GM12878 (cell line): ENCODE results near the gene NTM. TPM values are rescaled to one million over a fixed set of nuclear protein-coding genes. Genes with fewer than 3 reads are reported as not detected.

ENCODE experiments used
- ATAC-seq: fragments of 200-7000 bp; cut with Tn5 transposase; 3 replicates; pipeline ENCODE4 v1.9.1; 2020; ENCODE audit warnings: mild to moderate bottlenecking, moderate library complexity
- BruUV-seq: library from RNA; stranded (reverse); fragments of 400-500 nt; replicated peaks from 2 replicates; lab custom pipeline; 2021; lab: Mats Ljungman, UMichigan
- CTCF ChIA-PET: fragments of 300-600 bp; sonication (Branson Sonifier 250); formaldehyde crosslinking; extraction: SDS; loops from one replicate; lab custom pipeline; 2021; ENCODE audit warnings: inconsistent platforms; lab: Yijun Ruan, JAX
- POLR2A ChIA-PET: fragments of 350-600 bp; formaldehyde crosslinking; extraction: SDS; loops from one replicate; lab custom pipeline; 2021; ENCODE audit warnings: inconsistent platforms; lab: Charles Lee
- RAD21 ChIA-PET: fragments of 300-600 bp; sonication (Branson Sonifier 250); formaldehyde crosslinking; loops from one replicate; lab custom pipeline; 2023; ENCODE audit warnings: antibody characterized with exemption; ENCODE audit not compliant: unreplicated experiment; lab: Charles Lee
- SMC1A ChIA-PET: fragments of 300-600 bp; sonication (Branson Sonifier 250); formaldehyde crosslinking; loops from one replicate; lab custom pipeline; 2023; ENCODE audit not compliant: unreplicated experiment, uncharacterized antibody; lab: Charles Lee
- DNase-seq: peaks from one replicate; pipeline ENCODE4 v3.0.0-alpha.2; 2011; ENCODE audit warnings: low read depth, low spot score
- FAIRE-seq: peaks from 3 replicates; lab custom pipeline; 2011; peaks lifted over from hg19 to GRCh38; lab: Jason Lieb, UNC
- H2AFZ ChIP-seq: 2 replicates; pipeline ENCODE4 v1.6.0; 2011; ENCODE audit warnings: low read depth, low read length, control low read depth; ENCODE audit not compliant: control insufficient read depth
- H3K27ac ChIP-seq: 2 replicates; pipeline ENCODE4 v1.5.1; 2011; ENCODE audit warnings: control low read depth; ENCODE audit not compliant: control insufficient read depth, insufficient read depth
- H3K27me3 ChIP-seq, 2 experiments: replicated peaks in 1 of 2; 2 replicates each; pipeline versions ENCODE4 v1.6.0 to v1.6.1; 2011; ENCODE audit warnings: low read length in 1 of 2; ENCODE audit not compliant: control insufficient read depth in 2 of 2, insufficient read depth in 2 of 2
- H3K36me3 ChIP-seq, 2 experiments: 2 replicates each; pipeline ENCODE4 v1.5.1; 2011; ENCODE audit warnings: low read length in 1 of 2; ENCODE audit not compliant: control insufficient read depth in 2 of 2, insufficient read depth in 2 of 2
- H3K4me1 ChIP-seq: 2 replicates; pipeline ENCODE4 v1.6.1; 2011; ENCODE audit warnings: mild to moderate bottlenecking, low read length, moderate library complexity, mixed read lengths; ENCODE audit not compliant: control insufficient read depth, insufficient read depth
- H3K4me2 ChIP-seq: 2 replicates; pipeline ENCODE4 v1.6.0; 2011; ENCODE audit warnings: control low read depth; ENCODE audit not compliant: control insufficient read depth, insufficient read depth
- H3K4me3 ChIP-seq: fragments of 200-600 bp; sonication (generic); 2 replicates; pipeline ENCODE4 v1.5.1; 2016
- H3K79me2 ChIP-seq: 2 replicates; pipeline ENCODE4 v1.6.0; 2011; ENCODE audit warnings: low read length; ENCODE audit not compliant: control insufficient read depth, insufficient read depth
- H3K9ac ChIP-seq: 2 replicates; pipeline ENCODE4 v1.8.0; 2011; ENCODE audit warnings: low read length, control low read depth, mixed read lengths; ENCODE audit not compliant: control insufficient read depth, insufficient read depth
- H3K9me3 ChIP-seq: replicated peaks from 3 replicates; pipeline ENCODE4 v1.5.1; 2011; ENCODE audit warnings: mild to moderate bottlenecking, low read length; ENCODE audit not compliant: control insufficient read depth, insufficient read depth
- H4K20me1 ChIP-seq: 2 replicates; pipeline ENCODE4 v1.6.0; 2011; ENCODE audit not compliant: control insufficient read depth, insufficient read depth
- ATF3 ChIP-seq: IDR thresholded peaks from 2 replicates; pipeline ENCODE4 v1.6.1; 2011; ENCODE audit warnings: low read depth, mild to moderate bottlenecking, low read length, moderate library complexity, borderline replicate concordance; ENCODE audit errors: extremely low read depth
- BCL11A ChIP-seq: IDR thresholded peaks from 2 replicates; pipeline ENCODE4 v1.6.1; 2011; ENCODE audit warnings: low read depth, low read length
- BMI1 ChIP-seq: fragments of 450-650 bp; IDR thresholded peaks from 2 replicates; pipeline ENCODE4 v1.6.1; 2016; ENCODE audit warnings: mild to moderate bottlenecking, moderate library complexity, borderline replicate concordance
- CHD4 ChIP-seq: fragments of 200-600 bp; sonication (generic); IDR thresholded peaks from 2 replicates; pipeline ENCODE4 v1.6.1; 2016; ENCODE audit warnings: mild to moderate bottlenecking
- CUX1 ChIP-seq: IDR thresholded peaks from 2 replicates; pipeline ENCODE4 v1.6.1; 2012; ENCODE audit warnings: improper control_type of control experiment, low read depth, low read length; ENCODE audit not compliant: insufficient replicate concordance
- EED ChIP-seq: sonication (generic); IDR thresholded peaks from 2 replicates; pipeline ENCODE4 v1.6.1; 2016; ENCODE audit warnings: antibody characterized with exemption, low read depth
- ETV6 ChIP-seq, 2 experiments: fragments of 450-650 bp in 1 of 2; IDR thresholded peaks in 1 of 2; conservative IDR thresholded peaks in 1 of 2; 2 replicates each; pipeline ENCODE4 v1.6.1; 2014; ENCODE audit warnings: antibody characterized with exemption in 1 of 2, borderline replicate concordance in 1 of 2, low read depth in 1 of 2, mild to moderate bottlenecking in 1 of 2, moderate library complexity in 1 of 2
- FOS ChIP-seq: IDR thresholded peaks from 3 replicates; pipeline ENCODE4 v1.6.1; 2011; ENCODE audit warnings: borderline replicate concordance; ENCODE audit not compliant: insufficient read length; ENCODE audit errors: extremely low read depth
- FOXK2 ChIP-seq: fragments of 450-650 bp; IDR thresholded peaks from 2 replicates; pipeline ENCODE4 v1.6.1; 2017; ENCODE audit warnings: mild to moderate bottlenecking, moderate library complexity
- GABPA ChIP-seq: IDR thresholded peaks from 2 replicates; pipeline ENCODE4 v1.6.1; 2014; ENCODE audit warnings: antibody characterized with exemption, low read depth, mild to moderate bottlenecking, inconsistent platforms
- HDAC2 ChIP-seq: fragments of 200-600 bp; sonication (generic); IDR thresholded peaks from 2 replicates; pipeline ENCODE4 v1.6.1; 2017
- IKZF1 ChIP-seq: fragments of 450-650 bp; conservative IDR thresholded peaks from 2 replicates; pipeline ENCODE4 v1.6.1; 2017; ENCODE audit warnings: antibody characterized with exemption, mild to moderate bottlenecking
- IRF4 ChIP-seq: IDR thresholded peaks from 2 replicates; pipeline ENCODE4 v1.6.1; 2011; ENCODE audit warnings: low read depth, low read length
- MEF2B ChIP-seq: fragments of 450-650 bp; IDR thresholded peaks from 2 replicates; pipeline ENCODE4 v1.6.1; 2018; ENCODE audit warnings: mild to moderate bottlenecking, moderate library complexity; ENCODE audit not compliant: partially characterized antibody, poor library complexity, severe bottlenecking
- MYB ChIP-seq: fragments of 150-350 bp; IDR thresholded peaks from 2 replicates; pipeline ENCODE4 v1.6.1; 2014; ENCODE audit warnings: mild to moderate bottlenecking, low read depth, low read length, borderline replicate concordance
- NFYB ChIP-seq: IDR thresholded peaks from 2 replicates; pipeline ENCODE4 v1.6.1; 2011; ENCODE audit warnings: low read depth, mild to moderate bottlenecking, low read length, improper control_type of control experiment, moderate library complexity; ENCODE audit not compliant: insufficient read depth
- POLR2A ChIP-seq: IDR thresholded peaks from 2 replicates; pipeline ENCODE4 v1.6.1; 2011; ENCODE audit warnings: low read depth, mild to moderate bottlenecking, low read length
- RAD51 ChIP-seq: fragments of 450-650 bp; IDR thresholded peaks from 2 replicates; pipeline ENCODE4 v1.6.1; 2016; ENCODE audit warnings: moderate library complexity, mild to moderate bottlenecking, inconsistent platforms
- RELA ChIP-seq: fragments of 450-650 bp; IDR thresholded peaks from 2 replicates; pipeline ENCODE4 v1.8.0; 2014; ENCODE audit warnings: borderline replicate concordance; ENCODE audit not compliant: partially characterized antibody
- TCF12 ChIP-seq: IDR thresholded peaks from 2 replicates; pipeline ENCODE4 v1.6.1; 2011; ENCODE audit warnings: low read depth, mild to moderate bottlenecking, low read length
- TCF7 ChIP-seq: IDR thresholded peaks from 2 replicates; pipeline ENCODE4 v1.6.1; 2014; ENCODE audit warnings: antibody characterized with exemption, borderline replicate concordance
- YBX1 ChIP-seq: fragments of 450-650 bp; IDR thresholded peaks from 2 replicates; pipeline ENCODE4 v1.6.1; 2016; ENCODE audit warnings: antibody characterized with exemption
- ZBED1 ChIP-seq: IDR thresholded peaks from 2 replicates; pipeline ENCODE4 v1.6.1; 2016; ENCODE audit warnings: borderline replicate concordance
- WGBS: methylation state at CpG from one replicate; pipeline ENCODE4 v1.1.6; 2016; ENCODE audit warnings: low lambda C conversion rate; ENCODE audit not compliant: insufficient replicate concordance, insufficient coverage; ENCODE audit errors: missing lambda C conversion rate; 5-methylcytosine and 5-hydroxymethylcytosine counted together
- in situ Hi-C: fragments of 300-500 bp; cut with MboI; formaldehyde crosslinking; loops from 9 replicates; pipeline ENCODE4 v1.14.3; 2018; ENCODE audit warnings: mixed read lengths
- intact Hi-C: fragments of 100-400 bp; cut with micrococcal nuclease; formaldehyde crosslinking; loops from one replicate; pipeline ENCODE4 v1.14.2; 2022; ENCODE audit not compliant: unreplicated experiment
- polyA plus RNA-seq, 11 experiments: library from polyadenylated mRNA; depleted of rRNA in 4 of 11; unstranded in 6 of 11; stranded (reverse) in 5 of 11; fragments of >200 nt; fragmentation: Nextera tagmentation in 4 of 11; fragmentation: Illumina TruSeq in 1 of 11; extraction: Ambion mirVana in 4 of 11; extraction: Trizol in 1 of 11; gene quantifications; 1 replicate in 1 of 11; 2 replicates in 10 of 11; pipeline versions ENCODE4 v1.2.1 to v1.2.3, GENCODE V29; 2011 to 2016; ENCODE audit warnings: inconsistent platforms in 2 of 11, missing spikeins in 2 of 11, low read depth in 1 of 11
- total RNA-seq, 4 experiments: library from RNA; depleted of rRNA in 3 of 4; stranded (reverse); fragments of >200 nt in 3 of 4; fragmentation: Illumina TruSeq in 1 of 4; extraction: Trizol in 1 of 4; gene quantifications; 2 replicates each; pipeline versions ENCODE4 v1.2.1 to v1.2.3, GENCODE V29; 2013 to 2021

NTM gene
- total and polyA plus RNA-seq, 10 of the 15 experiments (the other 5 are each of a cell fraction or from before 2014, with no cell fraction given), result not detected

GRCh38 chr11:131993246-131993645 is 622.8 kb downstream of the NTM start (continued):
- TF ChIP-seq RAD51, result no peak
- TF ChIP-seq EED, result no peak
- no peak for TF ChIP-seq ETV6 (conservative IDR thresholded peaks at IDR 0.05 in 1 of 2, IDR thresholded peaks at IDR 0.05 in 1 of 2; ENCODE audit: borderline replicate concordance in 1 of 2, low read depth in 1 of 2)
- TF ChIP-seq CHD4, result no peak
- no peak for TF ChIP-seq ZBED1
- TF ChIP-seq MYB, result no peak
- TF ChIP-seq TCF12, result no peak

GRCh38 chr11:131998020-131998419 is 627.6 kb downstream of the NTM start:
- Histone ChIP-seq H3K79me2 (no peaks in the 10 kb centered on the region), H3K27ac (no peak overlapping the region), H3K4me1 (no peaks in the 10 kb centered on the region), H3K27me3 (no peaks in the 10 kb centered on the region), H3K9me3 (no peaks in the 10 kb centered on the region; the same call in 2 of the 3 replicates), H4K20me1 (no peaks in the 10 kb centered on the region), H2AFZ (no peak overlapping the region), H3K4me3 (no peak overlapping the region), H3K9ac (no peak overlapping the region), H3K4me2 (no peak overlapping the region), H3K36me3 (no peaks in the 10 kb centered on the region)
- DNase-seq, result no peak
- in situ Hi-C loops, result no loop called here
- ChIA-PET SMC1A (no interaction called here), CTCF (no interaction called here), RAD21 (no interaction called here), POLR2A (no interaction called here)
- no TSS peak for BruUV-seq
- FAIRE-seq, result no peak
- WGBS, result 5% methylated on average over 5 of the region's 5 CpGs
- ATAC-seq, result no peak
- intact Hi-C loops, result no loop called here
- TF ChIP-seq GABPA (no peak), TCF7 (no peak), HDAC2 (no peak), YBX1 (no peak), IRF4 (no peak), BMI1 (no peak), FOS (no peak), FOXK2 (no peak), RELA (no peak), BCL11A (no peak), CUX1 (no peak), ATF3 (no peak), POLR2A (no peak), MEF2B (no peak), NFYB (no peak), IKZF1 (no peak)
